Naive thymus-derived CD4-positive, alpha-beta T cell (primary cell): ENCODE results near the gene STPG2. TPM values are rescaled to one million over a fixed set of nuclear protein-coding genes. Genes with fewer than 3 reads are reported as not detected.

ENCODE experiments used
- ATAC-seq: fragments of 150-1000 bp; cut with Tn5 transposase; 2 replicates; pipeline ENCODE4 v1.10.0; 2021; ENCODE audit warnings: mild to moderate bottlenecking, moderate library complexity
- CTCF ChIA-PET: fragments of 350-600 bp; sonication (Branson Sonifier 250); formaldehyde crosslinking; loops from one replicate; lab custom pipeline; 2021; ENCODE audit warnings: antibody characterized with exemption; lab: Charles Lee
- POLR2A ChIA-PET: fragments of 350-600 bp; sonication (Branson Sonifier 250); formaldehyde crosslinking; loops from one replicate; lab custom pipeline; 2021; ENCODE audit warnings: antibody characterized with exemption, inconsistent platforms; lab: Charles Lee
- DNase-seq, 9 donors: peaks; one replicate each; pipeline versions ENCODE4 v3.0.0 to v3.0.0-alpha.2; 2020 to 2022; ENCODE audit warnings: mixed read lengths in 1 of 9
- H3K27ac ChIP-seq: one replicate; pipeline ENCODE4 v1.7.0; 2013; ENCODE audit warnings: mild to moderate bottlenecking, low read depth, low read length, moderate library complexity
- H3K27me3 ChIP-seq, 2 donors: one replicate each; pipeline ENCODE4 v1.7.0; 2013; ENCODE audit warnings: low read length in 2 of 2, mild to moderate bottlenecking in 2 of 2, moderate library complexity in 2 of 2; ENCODE audit not compliant: control insufficient read depth in 2 of 2, insufficient read depth in 2 of 2
- H3K36me3 ChIP-seq, 3 experiments: 1 replicate in 2 of 3; 2 replicates in 1 of 3; pipeline ENCODE4 v1.7.0; 2013; ENCODE audit warnings: low read length in 3 of 3, mild to moderate bottlenecking in 3 of 3, moderate library complexity in 1 of 3; ENCODE audit not compliant: insufficient read depth in 3 of 3, control insufficient read depth in 2 of 3
- H3K4me1 ChIP-seq, 2 donors: one replicate each; pipeline ENCODE4 v1.7.0; 2013; ENCODE audit warnings: low read length in 2 of 2, mild to moderate bottlenecking in 2 of 2, moderate library complexity in 1 of 2; ENCODE audit not compliant: control insufficient read depth in 2 of 2, insufficient read depth in 2 of 2
- H3K4me3 ChIP-seq: 2 replicates; pipeline ENCODE4 v1.7.0; 2013; ENCODE audit warnings: mild to moderate bottlenecking, low read length
- H3K9me3 ChIP-seq, 3 experiments: 1 replicate in 2 of 3; 2 replicates in 1 of 3; pipeline ENCODE4 v1.7.0; 2013; ENCODE audit warnings: low read length in 3 of 3; ENCODE audit not compliant: control insufficient read depth in 2 of 3
- H3K27ac Mint-ChIP-seq, 9 donors: one replicate each; pipeline ENCODE4 v1.8.0; 2020 to 2022; ENCODE audit warnings: mixed read lengths in 9 of 9, mild to moderate bottlenecking in 8 of 9, moderate library complexity in 5 of 9, inconsistent platforms in 2 of 9
- H3K27me3 Mint-ChIP-seq, 5 donors: one replicate each; pipeline ENCODE4 v1.8.0; 2021 to 2022; ENCODE audit warnings: mixed read lengths in 5 of 5, mild to moderate bottlenecking in 1 of 5
- H3K36me3 Mint-ChIP-seq, 5 donors: one replicate each; pipeline ENCODE4 v1.8.0; 2020 to 2022; ENCODE audit warnings: mixed read lengths in 5 of 5, mild to moderate bottlenecking in 3 of 5, inconsistent platforms in 1 of 5
- H3K4me1 Mint-ChIP-seq, 7 donors: one replicate each; pipeline ENCODE4 v1.8.0; 2020 to 2022; ENCODE audit warnings: mixed read lengths in 7 of 7, mild to moderate bottlenecking in 3 of 7, inconsistent platforms in 1 of 7
- H3K4me3 Mint-ChIP-seq, 10 donors: one replicate each; pipeline ENCODE4 v1.8.0; 2020 to 2022; ENCODE audit warnings: mild to moderate bottlenecking in 10 of 10, mixed read lengths in 10 of 10, moderate library complexity in 6 of 10, inconsistent platforms in 2 of 10
- H3K9me3 Mint-ChIP-seq, 11 donors: one replicate each; pipeline ENCODE4 v1.8.0; 2020 to 2022; ENCODE audit warnings: mixed read lengths in 11 of 11, mild to moderate bottlenecking in 4 of 11, inconsistent platforms in 1 of 11, moderate library complexity in 1 of 11
- intact Hi-C, 2 donors: fragments of 100-400 bp; cut with micrococcal nuclease; formaldehyde crosslinking; loops; one replicate each; pipeline ENCODE4 v1.15.1; 2023
- polyA plus RNA-seq, 2 donors: library from polyadenylated mRNA; unstranded; fragments of 300-500 nt; fragmentation: Illumina TruSeq; gene quantifications; one replicate each; pipeline ENCODE4 v1.2.3, GENCODE V29; 2021
- total RNA-seq, 6 experiments: library from RNA in 5 of 6; stranded (reverse) in 5 of 6; gene quantifications; 1 replicate in 5 of 6; 2 replicates in 1 of 6; pipeline ENCODE4 v1.2.3 and lab custom pipeline; 2021 to 2026

The STPG2 gene
- total and polyA plus RNA-seq, 7 experiments from 2014 or later, result 0.19 to 0.47 (median 0.30) TPM; not detected in 3

DNA sequence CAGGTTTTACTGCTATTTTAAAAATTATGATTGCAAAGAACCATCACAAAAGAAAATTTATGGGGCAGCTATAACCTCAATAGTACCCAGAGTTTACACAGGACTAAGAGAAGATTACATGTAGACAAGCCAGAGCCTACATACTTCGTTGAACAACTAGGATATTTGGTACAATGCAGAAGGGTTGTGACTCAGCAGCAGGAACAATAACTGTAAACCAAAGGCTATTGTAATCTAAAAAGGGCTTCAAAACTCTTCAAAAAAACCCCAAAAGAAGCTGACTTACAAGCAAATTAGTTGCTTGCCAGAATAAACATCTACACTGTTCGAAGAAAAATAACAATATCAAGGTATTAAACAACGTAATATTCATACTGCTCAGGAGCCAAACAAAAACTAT lies 618.0 kb downstream of the STPG2 start:
- ChIA-PET CTCF (no interaction called here), POLR2A (no interaction called here)
- Histone ChIP-seq H3K36me3 (no peaks in the 10 kb centered on the region), H3K27ac (no peak overlapping the region), H3K4me3 (no peak overlapping the region), H3K9me3 (no peaks in the 10 kb centered on the region), H3K27me3 (no peaks in the 10 kb centered on the region), H3K4me1 (no peaks in the 10 kb centered on the region)
- Mint-ChIP-seq H3K36me3 (no peaks in the 10 kb centered on the region), H3K27ac (no peak overlapping the region), H3K9me3 (peaks cover 2 to 23% (median 6%) of the 10 kb centered on the region in 11 donors), H3K4me1 (no peaks in the 10 kb centered on the region), H3K4me3 (no peak overlapping the region), H3K27me3 (no peaks in the 10 kb centered on the region)
- intact Hi-C loops, result no loop called here
- DNase-seq, result no peak
- no peak for ATAC-seq

- intact Hi-C loops, result loop anchor here in 1 of 2 donors (10.0 kb wide), 1 partner anchor 57 kb away; no protein-coding TSS in a partner anchor
- Mint-ChIP-seq H3K27ac (no peak overlapping the region), H3K36me3 (no peaks in the 10 kb centered on the region), H3K4me1 (no peaks in the 10 kb centered on the region), H3K27me3 (no peaks in the 10 kb centered on the region), H3K4me3 (no peak overlapping the region), H3K9me3 (peaks cover 0 to 18% (median 5%) of the 10 kb centered on the region in 11 donors)
- H3K4me3 ChIP-seq, result no peak overlapping the region
- no peaks in the 10 kb centered on the region for H3K36me3 ChIP-seq
- no peaks in the 10 kb centered on the region for H3K4me1 ChIP-seq
- DNase-seq, result no peak
- no peak overlapping the region for H3K27ac ChIP-seq
- no peaks in the 10 kb centered on the region for H3K27me3 ChIP-seq
- no peaks in the 10 kb centered on the region for H3K9me3 ChIP-seq
- ChIA-PET POLR2A (no interaction called here), CTCF (no interaction called here)
- no peak for ATAC-seq
These were observed 625.3 kb downstream of the STPG2 start for GRCh38 chr4:97517939-97518338.

DNA sequence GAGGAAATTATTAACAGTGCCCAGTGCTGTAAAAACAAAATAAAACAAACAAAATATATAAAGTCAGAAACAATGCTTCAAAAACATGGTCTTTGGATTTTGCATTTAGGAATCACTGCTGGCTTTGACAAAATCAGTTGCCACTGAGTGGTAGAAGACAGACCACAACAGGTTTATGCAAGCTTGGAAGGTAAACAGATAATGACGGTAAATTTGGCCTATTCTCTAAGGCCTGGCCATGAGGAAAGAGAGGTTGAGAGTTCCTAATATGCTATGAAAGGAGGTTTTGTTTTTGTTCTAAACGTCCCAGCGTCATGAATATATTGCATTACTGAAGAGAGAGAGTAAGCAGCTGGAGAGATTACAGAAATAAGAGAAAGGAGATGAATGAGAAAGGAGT lies 629.4 kb downstream of the STPG2 start:
- Histone ChIP-seq H3K4me1 (no peaks in the 10 kb centered on the region), H3K9me3 (no peaks in the 10 kb centered on the region), H3K27ac (no peak overlapping the region), H3K4me3 (no peak overlapping the region), H3K27me3 (no peaks in the 10 kb centered on the region), H3K36me3 (no peaks in the 10 kb centered on the region)
- H3K4me1 Mint-ChIP-seq, result no peaks in the 10 kb centered on the region
- ChIA-PET POLR2A (no interaction called here), CTCF (no interaction called here)
- ATAC-seq (no peak), DNase-seq (no peak)
- H3K9me3 Mint-ChIP-seq, result peaks cover 3 to 12% (median 5%) of the 10 kb centered on the region in 11 donors
- no peaks in the 10 kb centered on the region for H3K27me3 Mint-ChIP-seq
- no peaks in the 10 kb centered on the region for H3K36me3 Mint-ChIP-seq
- H3K4me3 Mint-ChIP-seq, result no peak overlapping the region
- intact Hi-C loops, result loop anchor here in 1 of 2 donors (10.0 kb wide), 1 partner anchor 61 kb away; no protein-coding TSS in a partner anchor
- H3K27ac Mint-ChIP-seq, result no peak overlapping the region

Other genes starting within 250 kb of the STPG2 start
- 10 to 100 TPM; 30.2 to 59.1 (median 37.0) TPM for gene RAP1GDS1, start 117.9 kb upstream of the STPG2 start, total RNA-seq
- 10 to 100 TPM; 29.6 to 30.7 TPM for gene RAP1GDS1, start 117.9 kb upstream of the STPG2 start, polyA plus RNA-seq